ENCODE measurements around the gene TCF4. TPM values are rescaled to one million over a fixed set of nuclear protein-coding genes. Genes with fewer than 3 reads are reported as not detected.

TCF4 gene
- total RNA-seq, 6 donors from 2014 or later: 70.6 to 115 (median 92.4) TPM

GRCh38 chr18:55477860-55478581, 110.0 kb downstream of the TCF4 start:
- Histone ChIP-seq H3K9me3 (no peaks in the 10 kb centered on the region), H3K27ac (peak overlapping the region; percentile 68 to 76 (median 72)), H3K36me3 (no peaks in the 10 kb centered on the region), H3K27me3 (no peaks in the 10 kb centered on the region), H3K4me1 (peaks cover 0 to 14% (median 8%) of the 10 kb centered on the region in 4 donors), H3K4me3 (peak overlapping the region in 3 of 4 donors; percentile 30 to 51 (median 45))
- DNase-seq: no peak
- WGBS, 2 donors: 47 to 55% methylated on average over 8 of the region's 8 CpGs
- peak in 1 of 2 donors; percentile 60 for ATAC-seq (ENCODE audit: low FRiP score in 2 of 2)
- TF ChIP-seq CTCF (IDR thresholded peaks at IDR 0.05) (no peak), POLR2A (IDR thresholded peaks at IDR 0.05) (no peak), POLR2AphosphoS5 (IDR thresholded peaks at IDR 0.05) (no peak), EP300 (IDR thresholded peaks at IDR 0.05) (no peak)

GRCh38 chr18:55477499-55477859, 110.5 kb downstream of the TCF4 start:
- Histone ChIP-seq H3K9me3 (no peaks in the 10 kb centered on the region), H3K27ac (peak overlapping the region; percentile 68 to 76 (median 72)), H3K36me3 (no peaks in the 10 kb centered on the region), H3K4me1 (peaks cover 0 to 17% (median 8%) of the 10 kb centered on the region in 4 donors), H3K4me3 (peak overlapping the region in 3 of 4 donors; percentile 30 to 51 (median 45)), H3K27me3 (no peaks in the 10 kb centered on the region)
- ATAC-seq (ENCODE audit: low FRiP score in 2 of 2) (peak; percentile 46 to 85), DNase-seq (no peak)
- no peak for TF ChIP-seq EP300 (IDR thresholded peaks at IDR 0.05)
- TF ChIP-seq POLR2AphosphoS5 (IDR thresholded peaks at IDR 0.05): peak in 1 of 2 donors; percentile 30
- peak in 3 of 6 experiments; percentile 20 to 49 (median 20) for TF ChIP-seq CTCF (IDR thresholded peaks at IDR 0.05)
- 16 to 29% methylated on average over 4 of the region's 4 CpGs for WGBS, 2 donors

GRCh38 chr18:55475916-55476315, 112.1 kb downstream of the TCF4 start:
- DNase-seq (no peak), ATAC-seq (ENCODE audit: low FRiP score in 2 of 2) (no peak)
- H3K9me3 ChIP-seq: no peaks in the 10 kb centered on the region
- TF ChIP-seq POLR2A (IDR thresholded peaks at IDR 0.05): no peak
- TF ChIP-seq EP300 (IDR thresholded peaks at IDR 0.05): no peak
- no peak for TF ChIP-seq POLR2AphosphoS5 (IDR thresholded peaks at IDR 0.05)
- TF ChIP-seq CTCF (IDR thresholded peaks at IDR 0.05): no peak
- peak overlapping the region in 1 of 4 donors; percentile 76 for H3K27ac ChIP-seq
- no peaks in the 10 kb centered on the region for H3K36me3 ChIP-seq
- 82% methylated on average over 1 of the region's 1 CpG for WGBS, 2 donors
- no peak overlapping the region for H3K4me3 ChIP-seq
- H3K27me3 ChIP-seq: no peaks in the 10 kb centered on the region
- H3K4me1 ChIP-seq: peaks cover 0 to 22% (median 8%) of the 10 kb centered on the region in 4 donors

- no peak for ATAC-seq (ENCODE audit: low FRiP score in 2 of 2)
- H3K27me3 ChIP-seq: no peaks in the 10 kb centered on the region
These were observed 112.5 kb downstream of the TCF4 start for GRCh38 chr18:55475467-55475866.

More at GRCh38 chr18:55475467-55475866, 112.5 kb downstream of the TCF4 start:
- WGBS, 2 donors: 92 to 93% methylated on average over 5 of the region's 5 CpGs
- Histone ChIP-seq H3K9me3 (no peaks in the 10 kb centered on the region), H3K4me3 (no peak overlapping the region), H3K4me1 (peaks cover 0 to 22% (median 8%) of the 10 kb centered on the region in 4 donors), H3K27ac (no peak overlapping the region), H3K36me3 (no peaks in the 10 kb centered on the region)
- no peak for TF ChIP-seq EP300 (IDR thresholded peaks at IDR 0.05)
- TF ChIP-seq CTCF (IDR thresholded peaks at IDR 0.05): no peak
- TF ChIP-seq POLR2AphosphoS5 (IDR thresholded peaks at IDR 0.05): no peak
- no peak for TF ChIP-seq POLR2A (IDR thresholded peaks at IDR 0.05)
- DNase-seq: no peak

Measured in upper lobe of left lung (tissue), 6 donors.